IPS-15b (cell line): ENCODE data around the gene USP22.
"Not testable (repeated sequence)": the region's sequence is repeated elsewhere in the genome, so short reads cannot be mapped to it uniquely, and the experiment has no call there.

ENCODE experiments used
- H3K27me3 ChIP-seq: one replicate; pipeline ENCODE4 v1.6.1; 2013; ENCODE audit warnings: low read length; ENCODE audit not compliant: control insufficient read depth, insufficient read depth
- H3K36me3 ChIP-seq: one replicate; pipeline ENCODE4 v1.6.1; 2013; ENCODE audit warnings: low read length; ENCODE audit not compliant: control insufficient read depth, insufficient read depth
- H3K4me1 ChIP-seq: one replicate; pipeline ENCODE4 v1.6.1; 2013; ENCODE audit warnings: mild to moderate bottlenecking, low read length; ENCODE audit not compliant: control insufficient read depth, insufficient read depth
- H3K4me3 ChIP-seq: one replicate; pipeline ENCODE4 v1.5.1; 2013; ENCODE audit warnings: low read depth, low read length
- H3K9ac ChIP-seq: one replicate; pipeline ENCODE4 v1.6.1; 2013; ENCODE audit warnings: low read depth, mild to moderate bottlenecking, low read length
- H3K9me3 ChIP-seq: one replicate; pipeline ENCODE4 v1.6.1; 2013; ENCODE audit warnings: mild to moderate bottlenecking, low read length; ENCODE audit not compliant: control insufficient read depth, insufficient read depth

The USP22 gene

GRCh38 chr17:21075739-21076085 is 32.9 kb upstream of the USP22 start:
- Histone ChIP-seq H3K9ac (no peak overlapping the region), H3K4me1 (peaks cover 3% of the 10 kb centered on the region), H3K4me3 (no peak overlapping the region), H3K27me3 (no peaks in the 10 kb centered on the region), H3K9me3 (no peaks in the 10 kb centered on the region), H3K36me3 (no peaks in the 10 kb centered on the region)

- Histone ChIP-seq H3K36me3 (no peaks in the 10 kb centered on the region), H3K4me3 (no peak overlapping the region), H3K4me1 (peaks cover 2% of the 10 kb centered on the region), H3K9me3 (no peaks in the 10 kb centered on the region), H3K27me3 (no peaks in the 10 kb centered on the region), H3K9ac (no peak overlapping the region)
These were observed 30.0 kb upstream of the USP22 start for GRCh38 chr17:21072745-21073197.

- H3K9me3 ChIP-seq: no peaks in the 10 kb centered on the region
- H3K27me3 ChIP-seq: no peaks in the 10 kb centered on the region
- no peaks in the 10 kb centered on the region for H3K36me3 ChIP-seq
- H3K4me3 ChIP-seq: no peak overlapping the region
- H3K9ac ChIP-seq: no peak overlapping the region
- no peaks in the 10 kb centered on the region for H3K4me1 ChIP-seq
These were observed 23.6 kb upstream of the USP22 start for GRCh38 chr17:21066394-21066793.

GRCh38 chr17:21061971-21062526 is 19.2 kb upstream of the USP22 start:
- H3K4me3 ChIP-seq: no peak overlapping the region
- no peaks in the 10 kb centered on the region for H3K27me3 ChIP-seq
- no peak overlapping the region for H3K9ac ChIP-seq
- H3K9me3 ChIP-seq: no peaks in the 10 kb centered on the region
- no peaks in the 10 kb centered on the region for H3K36me3 ChIP-seq
- no peaks in the 10 kb centered on the region for H3K4me1 ChIP-seq

GRCh38 chr17:21061158-21061835 is 18.5 kb upstream of the USP22 start:
- H3K36me3 ChIP-seq: no peaks in the 10 kb centered on the region
- no peaks in the 10 kb centered on the region for H3K27me3 ChIP-seq
- no peaks in the 10 kb centered on the region for H3K9me3 ChIP-seq
- H3K9ac ChIP-seq: no peak overlapping the region
- H3K4me1 ChIP-seq: no peaks in the 10 kb centered on the region
- H3K4me3 ChIP-seq: no peak overlapping the region

DNA sequence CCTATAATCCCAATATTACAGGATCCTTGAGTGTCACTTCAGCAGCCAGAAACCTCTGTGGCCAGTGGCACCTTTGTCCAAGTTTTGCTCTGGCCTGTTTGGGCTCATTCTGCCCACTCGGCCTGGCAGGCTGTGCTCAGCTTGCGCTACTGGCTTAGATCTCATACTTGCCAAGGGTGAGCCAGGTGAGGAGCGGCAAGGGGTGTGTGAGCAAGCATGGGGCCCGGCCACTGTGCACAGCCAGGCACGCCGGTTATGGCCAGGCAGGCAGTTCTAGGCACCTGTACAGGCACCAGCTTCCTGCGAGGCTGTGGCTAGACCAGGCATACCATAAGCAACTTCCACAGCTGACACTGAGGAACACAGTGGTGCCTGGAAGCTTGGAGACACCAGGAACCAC is 16.9 kb upstream of the USP22 start:
- Histone ChIP-seq H3K4me1 (no peaks in the 10 kb centered on the region), H3K36me3 (no peaks in the 10 kb centered on the region), H3K9me3 (no peaks in the 10 kb centered on the region), H3K27me3 (no peaks in the 10 kb centered on the region), H3K4me3 (no peak overlapping the region), H3K9ac (no peak overlapping the region)

DNA sequence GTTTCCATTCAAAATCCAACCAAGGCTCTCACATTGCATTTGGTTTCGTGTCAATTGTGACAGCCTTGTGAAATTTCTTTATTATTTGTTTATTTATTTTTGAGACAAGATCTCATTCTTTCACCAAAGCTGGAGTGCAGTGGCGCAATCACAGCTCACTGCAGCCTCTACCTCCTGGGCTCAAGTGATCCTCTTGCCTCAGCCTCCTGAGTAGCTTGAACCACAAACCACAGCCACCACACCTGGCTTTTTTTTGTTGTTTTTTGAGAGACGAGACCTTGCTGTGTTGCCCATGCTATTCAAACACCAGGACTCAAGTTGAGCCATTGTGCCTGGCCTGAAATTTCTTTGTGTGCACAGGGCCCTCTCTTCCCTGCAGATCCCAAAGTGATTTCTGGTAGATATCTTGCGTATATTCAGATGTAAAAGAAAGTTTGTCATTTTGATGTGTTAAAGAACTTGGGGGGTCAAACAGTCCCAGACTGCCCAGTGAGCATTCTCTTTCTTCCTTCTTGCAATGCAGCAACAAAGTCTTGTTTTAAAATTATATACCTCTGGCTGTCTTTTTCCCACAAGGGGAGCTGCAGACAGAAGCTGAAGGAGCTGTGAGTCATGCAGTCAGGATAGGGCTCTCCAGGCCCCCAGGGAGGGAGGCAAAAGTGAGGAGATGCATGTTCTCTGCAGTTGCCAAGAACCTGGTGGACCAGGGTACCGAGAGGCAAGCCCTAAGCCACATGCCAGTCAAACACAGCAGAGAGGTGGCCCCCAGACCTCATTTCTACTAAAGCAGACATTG is 15.5 kb upstream of the USP22 start:
- no peaks in the 10 kb centered on the region for H3K9me3 ChIP-seq
- H3K4me3 ChIP-seq: no peak overlapping the region
- peaks cover 4% of the 10 kb centered on the region for H3K4me1 ChIP-seq
- H3K36me3 ChIP-seq: no peaks in the 10 kb centered on the region
- no peaks in the 10 kb centered on the region for H3K27me3 ChIP-seq
- no peak overlapping the region for H3K9ac ChIP-seq

DNA sequence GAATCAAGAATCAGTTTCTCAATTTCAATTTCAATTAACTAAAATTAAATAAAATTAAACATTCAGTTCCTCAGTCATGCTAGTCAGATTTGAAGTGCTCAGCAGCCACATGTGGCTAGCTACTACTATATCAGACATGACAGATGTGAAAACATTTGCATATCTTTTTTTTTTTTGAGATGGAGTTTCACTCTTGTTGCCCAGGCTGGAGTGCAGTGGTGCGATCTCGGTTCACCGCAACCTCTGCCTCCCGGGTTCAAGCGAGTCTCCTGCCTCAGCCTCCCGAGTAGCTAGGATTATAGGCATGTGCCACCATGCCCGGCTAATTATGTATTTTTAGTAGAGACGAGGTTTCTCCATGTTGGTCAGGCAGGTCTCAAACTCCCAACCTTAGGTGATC is 10.2 kb upstream of the USP22 start:
- not testable (repeated sequence) for H3K27me3 ChIP-seq, H3K4me3 ChIP-seq
- peaks cover 14% of the 10 kb centered on the region for H3K4me1 ChIP-seq

DNA sequence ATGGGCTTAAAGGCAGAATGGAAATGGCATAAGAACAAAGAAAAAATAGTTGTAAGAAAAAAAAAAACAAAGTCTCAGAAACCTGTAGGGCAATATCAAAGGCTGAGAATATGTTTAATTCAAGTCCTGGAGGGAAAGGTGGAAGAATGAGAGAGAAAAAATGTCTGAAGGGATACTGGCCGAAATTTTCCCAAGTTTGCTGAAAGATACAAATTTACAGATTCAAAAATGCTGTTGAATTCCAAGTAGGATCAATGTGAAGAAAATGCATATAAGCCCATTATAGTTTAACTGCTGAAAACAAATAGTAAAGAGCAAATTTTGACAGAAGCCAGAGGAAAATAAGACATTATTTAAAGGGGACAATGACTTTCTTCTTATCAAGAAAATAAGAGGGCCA is 6.6 kb upstream of the USP22 start:
- no peaks in the 10 kb centered on the region for H3K36me3 ChIP-seq
- no peaks in the 10 kb centered on the region for H3K27me3 ChIP-seq
- no peak overlapping the region for H3K9ac ChIP-seq
- no peak overlapping the region for H3K4me3 ChIP-seq
- H3K9me3 ChIP-seq: no peaks in the 10 kb centered on the region
- H3K4me1 ChIP-seq: peaks cover 14% of the 10 kb centered on the region

More for the DNA sequence above, 10.2 kb upstream of the USP22 start:
- H3K36me3 ChIP-seq, H3K9me3 ChIP-seq, H3K9ac ChIP-seq: not testable (repeated sequence)

DNA sequence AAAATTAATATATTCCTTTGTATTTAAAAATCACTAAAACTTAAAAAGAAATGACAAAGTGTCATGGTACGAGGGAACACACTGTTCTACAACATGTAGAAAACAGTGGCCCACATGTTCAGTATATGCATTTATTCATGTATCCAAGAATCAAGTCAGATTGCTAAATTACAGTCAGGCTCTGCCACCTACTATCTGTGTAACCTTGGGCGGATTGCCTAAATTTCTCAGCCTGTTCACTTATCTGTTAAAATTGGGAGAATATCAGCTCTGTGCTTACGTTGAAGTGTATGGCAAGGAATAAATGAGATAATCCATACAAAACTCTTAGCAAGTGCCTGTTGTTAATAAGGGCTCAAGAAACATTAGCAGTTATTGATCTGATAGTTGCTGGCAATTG is 3.4 kb upstream of the USP22 start:
- Histone ChIP-seq H3K27me3 (no peaks in the 10 kb centered on the region), H3K36me3 (peaks cover 3% of the 10 kb centered on the region), H3K4me3 (no peak overlapping the region), H3K4me1 (peaks cover 6% of the 10 kb centered on the region), H3K9ac (no peak overlapping the region), H3K9me3 (no peaks in the 10 kb centered on the region)

- H3K9me3 ChIP-seq: no peaks in the 10 kb centered on the region
- peaks cover 6% of the 10 kb centered on the region for H3K4me1 ChIP-seq
- H3K9ac ChIP-seq: no peak overlapping the region
- H3K27me3 ChIP-seq: no peaks in the 10 kb centered on the region
- H3K36me3 ChIP-seq: peaks cover 3% of the 10 kb centered on the region
- no peak overlapping the region for H3K4me3 ChIP-seq
These were observed 2.2 kb upstream of the USP22 start for GRCh38 chr17:21044971-21045370.
